GM19099 (cell line): ENCODE measurements around the gene ACAA1.

Source experiments
- POLR2A ChIP-seq: IDR thresholded peaks from 3 replicates; pipeline ENCODE4 v1.6.1; 2011; ENCODE audit warnings: low read depth; ENCODE audit not compliant: insufficient read length; ENCODE audit errors: extremely low read depth

ACAA1 gene, protein sequence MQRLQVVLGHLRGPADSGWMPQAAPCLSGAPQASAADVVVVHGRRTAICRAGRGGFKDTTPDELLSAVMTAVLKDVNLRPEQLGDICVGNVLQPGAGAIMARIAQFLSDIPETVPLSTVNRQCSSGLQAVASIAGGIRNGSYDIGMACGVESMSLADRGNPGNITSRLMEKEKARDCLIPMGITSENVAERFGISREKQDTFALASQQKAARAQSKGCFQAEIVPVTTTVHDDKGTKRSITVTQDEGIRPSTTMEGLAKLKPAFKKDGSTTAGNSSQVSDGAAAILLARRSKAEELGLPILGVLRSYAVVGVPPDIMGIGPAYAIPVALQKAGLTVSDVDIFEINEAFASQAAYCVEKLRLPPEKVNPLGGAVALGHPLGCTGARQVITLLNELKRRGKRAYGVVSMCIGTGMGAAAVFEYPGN

GRCh38 chr3:38136777-38137614 lies at the start of gene ACAA1:
Gene ACAA1, minus strand, starts transcription at chr3:38137127. Its CDS starts 92 bp downstream, at chr3:38137035.
- peak; percentile 83 for TF ChIP-seq POLR2A

- TF ChIP-seq POLR2A = no peak
Observed at GRCh38 chr3:38177181-38177580, 40.3 kb upstream of the ACAA1 start.

DNA sequence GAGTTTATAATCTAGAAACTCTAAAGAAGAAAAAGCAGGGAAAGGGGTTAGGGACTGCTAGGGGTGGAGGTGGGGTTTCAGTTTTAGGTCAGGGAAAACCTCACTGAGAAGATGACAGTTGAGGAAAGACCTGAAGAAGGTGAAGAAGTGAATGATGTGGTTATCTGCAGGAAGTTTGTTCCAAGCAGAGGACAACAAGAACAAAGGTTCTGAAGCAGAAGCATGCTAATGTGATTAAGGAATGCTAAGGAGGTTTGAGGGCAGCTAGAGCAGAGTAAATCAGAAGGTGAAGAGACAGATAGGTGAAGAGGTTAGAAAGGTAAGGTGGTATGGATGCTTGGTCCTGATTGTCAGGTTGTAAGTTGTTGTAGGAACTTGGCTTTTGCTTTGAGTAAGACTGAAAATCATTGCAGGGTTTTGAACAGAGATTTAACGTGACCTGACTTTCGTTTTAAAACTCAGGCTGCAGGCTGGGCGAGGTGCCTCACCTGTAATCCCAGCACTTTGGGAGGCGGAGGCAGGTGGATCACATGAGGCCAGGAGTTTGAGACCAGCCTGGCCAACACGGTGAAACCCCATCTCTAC lies 37.0 kb upstream of the ACAA1 start:
- TF ChIP-seq POLR2A = no peak

DNA sequence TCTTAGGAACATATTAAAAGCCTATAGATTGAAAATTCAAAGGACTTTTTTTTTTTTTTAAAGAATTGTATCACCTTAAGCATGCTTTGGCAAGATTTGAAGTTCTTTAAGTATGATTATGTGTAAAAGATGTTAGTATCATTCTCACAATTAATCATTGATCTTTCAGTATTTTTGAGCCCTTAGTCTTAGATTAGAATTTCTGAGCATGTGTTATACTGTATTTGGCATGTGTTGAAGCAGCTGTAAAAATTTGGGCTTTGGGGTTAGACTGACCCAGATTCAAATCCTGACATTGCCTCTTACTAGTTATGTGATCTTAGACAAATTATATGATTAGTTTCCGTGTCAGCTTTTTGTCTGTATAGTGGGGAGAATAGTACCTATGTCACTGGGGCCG lies 34.7 kb upstream of the ACAA1 start:
- TF ChIP-seq POLR2A = no peak

GRCh38 chr3:38170722-38171121 lies 33.8 kb upstream of the ACAA1 start:
- TF ChIP-seq POLR2A = no peak

DNA sequence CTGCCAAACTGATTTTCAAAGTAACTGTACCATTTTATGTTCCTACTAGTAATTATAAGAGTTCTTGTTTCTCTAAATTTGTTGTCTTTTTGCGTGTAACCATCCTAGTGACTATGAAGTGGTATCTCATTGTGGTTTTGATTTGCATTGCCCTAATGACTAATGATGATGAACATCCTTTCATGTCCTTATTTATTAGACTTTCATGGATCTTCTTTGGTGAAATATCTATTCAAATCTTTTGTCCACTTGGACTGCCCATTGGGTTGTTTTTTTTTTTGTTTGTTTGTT lies 32.0 kb upstream of the ACAA1 start:
- no peak for TF ChIP-seq POLR2A

GRCh38 chr3:38168151-38169026 lies 31.5 kb upstream of the ACAA1 start:
- no peak for TF ChIP-seq POLR2A

DNA sequence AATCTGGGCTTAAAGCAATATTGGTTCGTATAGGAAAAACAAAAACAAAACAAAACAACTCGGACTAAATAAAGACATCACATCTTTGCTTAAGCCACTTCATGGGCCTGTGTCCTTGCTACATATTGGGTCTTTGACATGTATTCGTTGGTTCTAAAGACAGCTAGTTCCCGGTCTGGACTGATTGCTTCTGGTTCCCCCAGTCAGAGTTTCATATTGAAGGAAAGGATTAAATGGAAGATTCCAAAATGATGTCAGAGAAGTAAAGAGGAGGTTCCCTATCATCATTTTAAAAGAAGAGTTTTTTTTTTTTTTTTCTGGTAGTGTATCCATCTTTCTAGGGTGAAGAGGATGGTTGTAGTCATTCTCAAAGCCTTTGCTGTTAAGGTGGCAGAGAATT lies 30.7 kb upstream of the ACAA1 start:
- no peak for TF ChIP-seq POLR2A

GRCh38 chr3:38165722-38166387 lies 28.9 kb upstream of the ACAA1 start:
- TF ChIP-seq POLR2A = no peak

DNA sequence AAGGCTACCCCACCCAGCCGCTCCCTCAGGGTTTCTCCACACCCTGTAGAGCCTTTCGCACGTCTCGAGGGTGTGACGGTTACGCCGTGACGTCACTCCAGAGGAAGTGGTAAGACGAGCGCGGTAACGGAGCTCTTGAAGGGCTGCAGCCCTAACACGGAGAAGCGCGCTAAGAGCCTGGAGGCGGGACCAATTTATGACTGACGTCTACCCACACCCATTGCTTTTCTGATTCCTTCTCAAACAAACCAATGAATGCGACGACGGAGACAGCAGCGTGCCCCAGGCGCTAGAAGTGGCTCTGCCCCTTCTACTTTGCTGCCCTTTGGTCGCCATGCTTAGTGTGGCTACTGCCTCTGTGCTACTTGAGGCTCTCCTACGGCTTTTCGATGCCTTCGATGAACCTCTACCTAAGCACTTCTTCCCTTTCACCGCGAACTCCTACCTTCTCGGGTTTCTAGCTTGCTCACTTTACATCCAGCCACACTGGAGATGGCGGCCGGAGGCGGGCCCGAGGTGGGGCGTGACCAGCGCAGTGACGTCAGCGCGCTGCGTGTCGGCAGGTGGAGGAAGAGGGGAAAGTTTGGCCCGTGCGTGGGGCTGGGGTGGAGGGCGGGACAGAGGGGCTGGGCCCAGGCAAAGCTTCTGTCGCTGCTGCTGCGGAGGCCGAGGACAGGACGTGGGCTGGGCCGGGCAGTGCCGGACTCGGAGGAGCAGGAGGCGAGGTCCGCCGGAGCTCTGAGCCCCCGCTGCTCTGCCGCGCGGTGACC lies 28.2 kb upstream of the ACAA1 start, which contains the start of gene OXSR1:
TSS of gene OXSR1 (plus strand) at position 586 of the 770 bp plus-strand sequence. CDS start 340 bp downstream, outside the sequence.
- TF ChIP-seq POLR2A = peak; percentile 89

DNA sequence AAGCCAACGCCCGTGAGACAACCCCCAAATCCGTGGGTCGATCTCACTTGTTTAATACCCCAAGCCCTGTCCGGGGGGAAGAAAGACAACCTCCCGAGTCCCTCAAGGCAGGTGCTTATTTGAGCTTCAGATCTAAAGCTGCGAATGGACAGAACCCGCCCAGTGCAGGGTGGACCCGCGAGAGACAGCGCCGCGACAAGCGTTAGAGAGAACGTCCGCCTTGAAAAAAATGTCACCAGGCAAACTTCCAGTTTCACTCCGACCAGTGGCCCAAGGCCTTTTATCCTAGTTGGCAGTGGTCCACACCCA lies 27.7 kb upstream of the ACAA1 start:
- TF ChIP-seq POLR2A = no peak

DNA sequence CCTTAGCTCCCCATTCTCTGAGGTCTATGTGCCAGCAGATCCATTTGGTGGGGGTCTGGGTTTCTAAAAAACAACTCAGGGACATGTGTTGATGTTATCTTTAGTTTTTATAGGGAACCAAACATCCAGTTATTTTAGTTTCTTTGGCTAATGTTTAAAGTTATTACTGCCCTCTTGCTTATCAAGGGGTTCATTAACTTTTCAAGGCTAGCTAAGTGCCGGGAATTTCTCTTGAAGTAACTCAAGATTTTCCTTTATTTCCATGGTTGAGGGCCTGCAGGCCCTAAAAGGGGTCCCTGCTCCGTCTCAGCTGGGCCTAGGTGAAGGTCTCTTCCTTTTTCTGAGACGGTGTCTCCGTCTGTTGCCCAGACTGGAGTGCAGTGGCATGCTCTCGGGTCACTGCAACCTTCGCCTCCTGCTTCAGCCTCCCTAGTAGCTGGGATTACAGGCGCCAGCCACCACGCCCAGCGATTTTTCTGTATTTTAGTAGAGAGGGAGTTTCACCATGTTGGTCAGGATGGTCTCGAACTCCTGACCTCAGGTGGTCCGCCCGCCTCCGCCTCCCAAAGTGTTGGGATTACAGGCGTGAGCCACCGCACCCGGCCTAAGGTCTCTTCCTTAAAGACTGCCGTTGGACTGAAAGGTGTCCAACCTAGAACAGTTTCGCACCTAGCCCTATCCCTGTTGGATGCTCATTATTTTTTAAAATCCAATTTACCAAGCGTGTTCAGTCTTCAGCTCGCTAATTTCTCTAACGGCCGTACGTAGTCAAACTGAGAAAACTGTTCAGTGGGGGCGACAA lies 27.1 kb upstream of the ACAA1 start:
- TF ChIP-seq POLR2A = peak; percentile 18

DNA sequence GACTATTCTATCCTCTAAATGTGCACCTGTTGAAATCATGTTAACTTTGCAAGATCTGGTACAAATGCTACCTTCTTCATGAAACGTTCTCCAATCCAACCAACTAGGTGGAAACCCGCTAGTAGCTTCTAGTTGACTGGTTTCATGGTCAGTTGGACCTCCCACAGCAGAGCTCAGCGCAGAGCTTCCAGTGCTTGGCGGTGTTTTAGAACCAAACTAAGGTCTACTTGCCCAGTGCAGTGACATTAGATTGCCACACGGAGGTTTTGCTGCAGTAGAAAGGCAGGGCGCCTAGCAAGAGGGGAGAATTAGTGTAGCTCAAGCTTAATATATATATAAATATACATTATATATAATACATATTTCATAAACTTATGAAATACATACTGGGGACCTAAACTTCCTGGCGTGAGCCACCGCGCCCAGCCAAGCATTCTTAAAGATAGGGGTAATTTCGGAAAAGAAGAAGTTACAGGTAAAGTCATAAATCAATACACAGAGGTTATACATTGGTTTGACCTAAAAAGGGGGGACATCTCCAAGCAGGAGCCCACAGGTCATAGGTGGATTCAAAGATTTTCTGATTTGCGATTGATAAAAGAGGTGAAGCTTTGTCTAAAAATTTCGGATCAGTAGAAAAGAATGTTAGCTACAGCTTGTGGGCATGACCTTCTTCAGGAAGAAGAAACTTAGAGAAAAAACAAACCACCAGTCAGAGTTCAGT lies 26.4 kb upstream of the ACAA1 start:
- no peak for TF ChIP-seq POLR2A

DNA sequence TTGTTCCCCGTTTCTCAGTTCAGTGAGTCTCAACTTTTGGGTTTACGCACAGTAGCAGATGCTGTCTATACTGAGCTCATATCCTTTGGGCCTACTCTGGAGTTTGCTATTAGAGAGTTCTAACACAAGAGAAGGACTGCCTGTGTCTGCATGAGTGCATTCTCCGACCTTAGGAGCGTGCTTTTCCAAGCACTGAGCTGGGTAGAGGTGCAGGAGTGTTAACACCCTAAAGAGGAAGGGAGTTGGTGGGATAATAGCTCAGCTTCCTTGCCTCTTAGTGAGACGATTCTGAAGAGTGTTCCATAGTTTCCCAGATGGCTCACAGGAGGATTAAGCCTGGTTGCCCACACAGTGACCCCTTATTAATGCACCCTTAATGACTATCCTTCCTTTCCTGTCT lies 21.5 kb upstream of the ACAA1 start:
- no peak for TF ChIP-seq POLR2A
